Measurements from ENCODE around the gene TRIM9. TPM values are rescaled to one million over a fixed set of nuclear protein-coding genes. Genes with fewer than 3 reads are reported as not detected.
"Not testable (repeated sequence)": the region's sequence is repeated elsewhere in the genome, so short reads cannot be mapped to it uniquely, and the experiment has no call there.

Gene TRIM9
- total RNA-seq, 1 experiment from 2014 or later: 9.8 TPM

- no peaks in the 10 kb centered on the region for H3K27me3 ChIP-seq (replicated peaks; ENCODE audit: insufficient read depth, low read depth, low read length, poor library complexity)
- H3K36me3 ChIP-seq (ENCODE audit: insufficient read depth, low read length, poor library complexity, severe bottlenecking): no peaks in the 10 kb centered on the region
- CTCF ChIA-PET: no interaction called here
- no peak for DNase-seq (ENCODE audit: low spot score)
- intact Hi-C loops (cut with micrococcal nuclease; ENCODE audit: unreplicated experiment): no loop called here
- BruUV-seq (replicated peaks): no TSS peak
- H3K9me3 ChIP-seq (ENCODE audit: low read depth, low read length, poor library complexity, severe bottlenecking): no peaks in the 10 kb centered on the region
- TF ChIP-seq EZH2 (IDR thresholded peaks at IDR 0.05; ENCODE audit: borderline replicate concordance, low read depth, low read length, poor library complexity, severe bottlenecking): no peak
- no peak for TF ChIP-seq CTCF (conservative IDR thresholded peaks at IDR 0.05; ENCODE audit: low read depth, low read length)
- no peak overlapping the region for H3K4me3 ChIP-seq (ENCODE audit: low read depth, low read length, poor library complexity, severe bottlenecking)
- H3K4me1 ChIP-seq (ENCODE audit: insufficient read depth, low read length, poor library complexity, severe bottlenecking): peaks cover 12% of the 10 kb centered on the region
- POLR2A ChIA-PET (ENCODE audit: low non-redundant PET): no interaction called here
- no peak overlapping the region for H3K27ac ChIP-seq (ENCODE audit: low read depth, low read length, poor library complexity, severe bottlenecking)
These were observed 95.2 kb downstream of the TRIM9 start for GRCh38 chr14:50999726-51000125.

- no TSS peak for BruUV-seq (replicated peaks)
- CTCF ChIA-PET: no interaction called here
These were observed 96.3 kb downstream of the TRIM9 start for GRCh38 chr14:50998612-50999011.

GRCh38 chr14:50997712-50998111 lies 97.2 kb downstream of the TRIM9 start:
- BruUV-seq (replicated peaks): no TSS peak
- intact Hi-C loops (cut with micrococcal nuclease; ENCODE audit: unreplicated experiment): no loop called here
- DNase-seq (ENCODE audit: low spot score): no peak
- Histone ChIP-seq H3K27me3 (replicated peaks; ENCODE audit: insufficient read depth, low read depth, low read length, poor library complexity) (no peaks in the 10 kb centered on the region), H3K27ac (ENCODE audit: low read depth, low read length, poor library complexity, severe bottlenecking) (no peak overlapping the region), H3K4me1 (ENCODE audit: insufficient read depth, low read length, poor library complexity, severe bottlenecking) (no peaks in the 10 kb centered on the region), H3K36me3 (ENCODE audit: insufficient read depth, low read length, poor library complexity, severe bottlenecking) (no peaks in the 10 kb centered on the region), H3K9me3 (ENCODE audit: low read depth, low read length, poor library complexity, severe bottlenecking) (no peaks in the 10 kb centered on the region), H3K4me3 (ENCODE audit: low read depth, low read length, poor library complexity, severe bottlenecking) (no peak overlapping the region)
- ChIA-PET POLR2A (ENCODE audit: low non-redundant PET) (no interaction called here), CTCF (no interaction called here)
- TF ChIP-seq CTCF (conservative IDR thresholded peaks at IDR 0.05; ENCODE audit: low read depth, low read length): no peak
- TF ChIP-seq EZH2 (IDR thresholded peaks at IDR 0.05; ENCODE audit: borderline replicate concordance, low read depth, low read length, poor library complexity, severe bottlenecking): no peak

More at GRCh38 chr14:50998612-50999011, 96.3 kb downstream of the TRIM9 start:
- TF ChIP-seq CTCF (conservative IDR thresholded peaks at IDR 0.05; ENCODE audit: low read depth, low read length): no peak
- TF ChIP-seq EZH2 (IDR thresholded peaks at IDR 0.05; ENCODE audit: borderline replicate concordance, low read depth, low read length, poor library complexity, severe bottlenecking): no peak
- no peaks in the 10 kb centered on the region for H3K9me3 ChIP-seq (ENCODE audit: low read depth, low read length, poor library complexity, severe bottlenecking)
- no peaks in the 10 kb centered on the region for H3K36me3 ChIP-seq (ENCODE audit: insufficient read depth, low read length, poor library complexity, severe bottlenecking)
- peaks cover 5% of the 10 kb centered on the region for H3K4me1 ChIP-seq (ENCODE audit: insufficient read depth, low read length, poor library complexity, severe bottlenecking)
- no peak overlapping the region for H3K27ac ChIP-seq (ENCODE audit: low read depth, low read length, poor library complexity, severe bottlenecking)
- no peak overlapping the region for H3K4me3 ChIP-seq (ENCODE audit: low read depth, low read length, poor library complexity, severe bottlenecking)
- no peaks in the 10 kb centered on the region for H3K27me3 ChIP-seq (replicated peaks; ENCODE audit: insufficient read depth, low read depth, low read length, poor library complexity)
- POLR2A ChIA-PET (ENCODE audit: low non-redundant PET): no interaction called here
- intact Hi-C loops (cut with micrococcal nuclease; ENCODE audit: unreplicated experiment): no loop called here
- DNase-seq (ENCODE audit: low spot score): no peak

GRCh38 chr14:50994158-50994557 lies 100.7 kb downstream of the TRIM9 start:
- H3K36me3 ChIP-seq (ENCODE audit: insufficient read depth, low read length, poor library complexity, severe bottlenecking); BruUV-seq (replicated peaks); DNase-seq (ENCODE audit: low spot score); H3K4me3 ChIP-seq (ENCODE audit: low read depth, low read length, poor library complexity, severe bottlenecking); H3K27ac ChIP-seq (ENCODE audit: low read depth, low read length, poor library complexity, severe bottlenecking); H3K4me1 ChIP-seq (ENCODE audit: insufficient read depth, low read length, poor library complexity, severe bottlenecking); POLR2A ChIA-PET (ENCODE audit: low non-redundant PET); H3K27me3 ChIP-seq (replicated peaks; ENCODE audit: insufficient read depth, low read depth, low read length, poor library complexity); intact Hi-C loops (cut with micrococcal nuclease; ENCODE audit: unreplicated experiment); CTCF ChIA-PET; H3K9me3 ChIP-seq (ENCODE audit: low read depth, low read length, poor library complexity, severe bottlenecking): not testable (repeated sequence)

All from A673 (cell line).